Mammary epithelial cell (primary cell): ENCODE data around the gene DTNBP1.

ENCODE experiments used
- EZH2 ChIP-seq: IDR thresholded peaks from 2 replicates; pipeline ENCODE4 v1.6.1; 2012; ENCODE audit warnings: low read length, inconsistent platforms, borderline replicate concordance
- TF ChIP-seq, protein P1 (sequence below), 2 donors: IDR thresholded peaks in 1 of 2; conservative IDR thresholded peaks in 1 of 2; 2 replicates each; pipeline ENCODE4 v1.5.1; 2011 to 2012; ENCODE audit warnings: inconsistent platforms in 2 of 2, low read length in 2 of 2, mild to moderate bottlenecking in 2 of 2, control low read depth in 1 of 2, low read depth in 1 of 2; ENCODE audit not compliant: insufficient read depth in 1 of 2; ENCODE audit errors: extremely low read depth in 1 of 2

DNA sequence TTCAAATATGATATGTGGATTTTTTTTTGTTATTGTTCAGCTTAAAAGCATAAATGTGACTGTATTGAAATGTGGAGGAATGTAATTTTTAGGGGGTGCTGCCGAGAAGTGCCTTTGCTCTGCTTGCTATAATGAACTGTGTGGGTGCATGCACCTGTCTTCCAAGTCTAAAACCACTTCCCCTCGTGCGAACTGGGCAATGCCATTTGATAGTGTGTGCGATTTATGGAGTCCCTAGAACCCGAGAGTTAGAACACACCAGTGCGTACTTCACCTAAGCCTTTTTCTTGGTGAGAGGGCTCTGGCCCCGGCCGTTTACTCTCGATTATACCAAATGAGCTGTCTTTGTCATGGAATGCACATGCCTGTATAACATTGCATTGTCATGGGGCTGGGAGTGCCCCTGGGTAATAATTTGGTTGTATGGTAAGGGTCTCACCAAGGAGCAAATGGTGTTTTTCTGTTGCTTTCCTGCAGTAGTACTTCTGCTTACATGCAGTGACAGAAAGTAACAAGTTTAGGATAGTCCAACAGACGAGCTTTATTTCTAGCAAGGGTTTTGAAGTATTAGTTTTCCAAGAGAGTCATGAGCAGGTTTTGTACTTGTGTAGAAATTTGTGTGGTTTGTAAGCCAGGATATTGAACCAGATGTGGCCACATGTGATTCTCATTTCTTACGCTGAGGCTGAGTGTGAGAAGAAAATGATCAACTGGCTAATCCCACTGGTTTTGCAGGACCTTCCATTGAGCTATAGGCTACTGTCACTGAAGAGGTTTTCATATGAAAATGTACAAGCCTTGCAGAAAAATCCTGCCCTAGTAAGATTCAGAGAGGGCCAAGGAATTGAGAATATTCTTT is 172.4 kb downstream of the DTNBP1 start:
- TF ChIP-seq, protein P1, sequence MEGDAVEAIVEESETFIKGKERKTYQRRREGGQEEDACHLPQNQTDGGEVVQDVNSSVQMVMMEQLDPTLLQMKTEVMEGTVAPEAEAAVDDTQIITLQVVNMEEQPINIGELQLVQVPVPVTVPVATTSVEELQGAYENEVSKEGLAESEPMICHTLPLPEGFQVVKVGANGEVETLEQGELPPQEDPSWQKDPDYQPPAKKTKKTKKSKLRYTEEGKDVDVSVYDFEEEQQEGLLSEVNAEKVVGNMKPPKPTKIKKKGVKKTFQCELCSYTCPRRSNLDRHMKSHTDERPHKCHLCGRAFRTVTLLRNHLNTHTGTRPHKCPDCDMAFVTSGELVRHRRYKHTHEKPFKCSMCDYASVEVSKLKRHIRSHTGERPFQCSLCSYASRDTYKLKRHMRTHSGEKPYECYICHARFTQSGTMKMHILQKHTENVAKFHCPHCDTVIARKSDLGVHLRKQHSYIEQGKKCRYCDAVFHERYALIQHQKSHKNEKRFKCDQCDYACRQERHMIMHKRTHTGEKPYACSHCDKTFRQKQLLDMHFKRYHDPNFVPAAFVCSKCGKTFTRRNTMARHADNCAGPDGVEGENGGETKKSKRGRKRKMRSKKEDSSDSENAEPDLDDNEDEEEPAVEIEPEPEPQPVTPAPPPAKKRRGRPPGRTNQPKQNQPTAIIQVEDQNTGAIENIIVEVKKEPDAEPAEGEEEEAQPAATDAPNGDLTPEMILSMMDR (conservative IDR thresholded peaks at IDR 0.05 in 1 of 2, IDR thresholded peaks at IDR 0.05 in 1 of 2; ENCODE audit: extremely low read depth in 1 of 2, insufficient read depth in 1 of 2, low read depth in 1 of 2, low read length in 2 of 2): no peak
- no peak for TF ChIP-seq EZH2
